WTC11 (cell line): Measurements from ENCODE around the gene GPR37L1.

Experiments used
- IRF2 ChIP-seq: sonication (generic); formaldehyde crosslinking; IDR thresholded peaks from 2 replicates; pipeline ENCODE4 v1.8.0; 2022; ENCODE audit warnings: low read depth, missing genetic modification reagents, borderline replicate concordance
- JUN ChIP-seq: sonication (generic); formaldehyde crosslinking; IDR thresholded peaks from 2 replicates; pipeline ENCODE4 v1.8.0; 2023; ENCODE audit warnings: mild to moderate bottlenecking, missing genetic modification reagents
- KAT7 ChIP-seq: sonication (generic); formaldehyde crosslinking; IDR thresholded peaks from 2 replicates; pipeline ENCODE4 v1.8.1; 2023; ENCODE audit warnings: missing genetic modification reagents, mild to moderate bottlenecking, borderline replicate concordance
- NFYB ChIP-seq: sonication (generic); formaldehyde crosslinking; conservative IDR thresholded peaks from 2 replicates; pipeline ENCODE4 v1.8.0; 2022; ENCODE audit warnings: low read depth, missing genetic modification reagents
- OVOL2 ChIP-seq: fragments of 250-450 bp; sonication (Bioruptor Pico); IDR thresholded peaks from 2 replicates; pipeline ENCODE4 v1.9.0; 2021; ENCODE audit warnings: mild to moderate bottlenecking, borderline replicate concordance
- ZNF263 ChIP-seq: sonication (generic); formaldehyde crosslinking; IDR thresholded peaks from 2 replicates; pipeline ENCODE4 v1.8.1; 2022; ENCODE audit warnings: low read depth, mild to moderate bottlenecking, moderate library complexity, missing genetic modification reagents
- ZNF416 ChIP-seq: fragments of 250-450 bp; sonication (Bioruptor Pico); IDR thresholded peaks from 2 replicates; pipeline ENCODE4 v1.9.0; 2021; ENCODE audit warnings: mild to moderate bottlenecking, inconsistent platforms
- TF ChIP-seq, protein P1 (sequence below): fragments of 250-450 bp; sonication (Bioruptor Pico); IDR thresholded peaks from 2 replicates; pipeline ENCODE4 v1.8.0; 2021; ENCODE audit warnings: mild to moderate bottlenecking
- TF ChIP-seq, protein P2 (sequence below): sonication (generic); formaldehyde crosslinking; IDR thresholded peaks from 2 replicates; pipeline ENCODE4 v1.8.1; 2022; ENCODE audit warnings: low read depth, mild to moderate bottlenecking, moderate library complexity, missing genetic modification reagents, borderline replicate concordance
- TF ChIP-seq, protein P3 (sequence below): fragments of 200-600 bp; IDR thresholded peaks from 2 replicates; pipeline ENCODE4 v1.8.0; 2022; ENCODE audit warnings: antibody characterized with exemption
- TF ChIP-seq, protein P4 (sequence below): sonication (generic); formaldehyde crosslinking; IDR thresholded peaks from 2 replicates; pipeline ENCODE4 v1.8.1; 2023; ENCODE audit warnings: mild to moderate bottlenecking, missing genetic modification reagents, moderate library complexity
- TF ChIP-seq, protein P5 (sequence below): sonication (generic); formaldehyde crosslinking; IDR thresholded peaks from 2 replicates; pipeline ENCODE4 v1.8.0; 2022; ENCODE audit warnings: mild to moderate bottlenecking, missing genetic modification reagents
- TF ChIP-seq, protein P6 (sequence below): sonication (generic); formaldehyde crosslinking; IDR thresholded peaks from 2 replicates; pipeline ENCODE4 v1.8.0; 2022; ENCODE audit warnings: mild to moderate bottlenecking, missing genetic modification reagents

DNA sequence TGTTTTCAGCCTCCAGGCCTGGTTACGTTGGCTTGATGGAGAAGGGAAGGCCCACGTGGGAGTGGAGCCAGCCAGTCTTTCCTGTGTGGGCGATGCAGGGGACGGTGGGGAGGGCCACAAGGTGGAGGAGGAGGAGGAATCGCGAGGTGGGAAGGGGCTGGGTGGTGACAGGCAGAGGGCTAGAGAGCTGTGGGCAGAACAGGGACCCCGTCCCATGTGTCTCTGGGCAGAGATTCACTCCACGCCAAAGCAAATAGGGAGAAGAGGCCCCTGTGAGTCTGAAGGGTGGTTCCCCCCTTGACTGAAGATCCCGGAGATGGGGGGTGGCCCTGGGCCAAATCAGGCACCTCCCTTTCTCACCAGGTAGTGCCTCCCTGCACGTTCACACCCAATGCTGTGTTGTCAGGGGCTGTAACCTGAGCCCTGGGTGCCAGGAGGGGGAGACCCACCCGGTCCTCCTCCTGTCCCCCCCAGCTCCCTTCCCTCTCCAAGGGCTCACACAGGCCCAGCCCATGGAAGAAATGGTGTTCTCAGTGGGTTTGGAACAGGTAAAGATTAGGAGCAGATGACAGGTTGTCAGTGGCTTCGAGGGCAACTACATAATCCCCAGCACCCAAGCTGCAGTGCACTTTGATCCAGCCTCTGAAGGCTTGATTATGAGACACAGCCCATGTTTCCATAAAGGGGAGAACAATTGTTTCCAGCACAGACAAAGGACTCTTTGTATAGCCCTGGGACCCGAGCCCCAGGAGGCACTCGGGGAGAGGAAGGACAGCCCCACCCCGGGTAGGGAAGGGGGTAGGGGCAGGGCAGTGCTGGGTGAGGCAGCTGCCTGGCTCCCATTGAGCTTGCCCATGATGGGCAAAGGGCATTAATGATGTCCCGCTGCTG is 37.7 kb upstream of the GPR37L1 start:
- TF ChIP-seq OVOL2 (no peak), JUN (no peak), ZNF416 (CRISPR knock-in tag) (no peak), IRF2 (CRISPR knock-in tag) (no peak), KAT7 (CRISPR knock-in tag) (no peak), NFYB (CRISPR knock-in tag) (no peak), ZNF263 (no peak)
- TF ChIP-seq, protein P1, sequence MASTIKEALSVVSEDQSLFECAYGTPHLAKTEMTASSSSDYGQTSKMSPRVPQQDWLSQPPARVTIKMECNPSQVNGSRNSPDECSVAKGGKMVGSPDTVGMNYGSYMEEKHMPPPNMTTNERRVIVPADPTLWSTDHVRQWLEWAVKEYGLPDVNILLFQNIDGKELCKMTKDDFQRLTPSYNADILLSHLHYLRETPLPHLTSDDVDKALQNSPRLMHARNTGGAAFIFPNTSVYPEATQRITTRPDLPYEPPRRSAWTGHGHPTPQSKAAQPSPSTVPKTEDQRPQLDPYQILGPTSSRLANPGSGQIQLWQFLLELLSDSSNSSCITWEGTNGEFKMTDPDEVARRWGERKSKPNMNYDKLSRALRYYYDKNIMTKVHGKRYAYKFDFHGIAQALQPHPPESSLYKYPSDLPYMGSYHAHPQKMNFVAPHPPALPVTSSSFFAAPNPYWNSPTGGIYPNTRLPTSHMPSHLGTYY (CRISPR knock-in tag), result no peak
- TF ChIP-seq, protein P2, sequence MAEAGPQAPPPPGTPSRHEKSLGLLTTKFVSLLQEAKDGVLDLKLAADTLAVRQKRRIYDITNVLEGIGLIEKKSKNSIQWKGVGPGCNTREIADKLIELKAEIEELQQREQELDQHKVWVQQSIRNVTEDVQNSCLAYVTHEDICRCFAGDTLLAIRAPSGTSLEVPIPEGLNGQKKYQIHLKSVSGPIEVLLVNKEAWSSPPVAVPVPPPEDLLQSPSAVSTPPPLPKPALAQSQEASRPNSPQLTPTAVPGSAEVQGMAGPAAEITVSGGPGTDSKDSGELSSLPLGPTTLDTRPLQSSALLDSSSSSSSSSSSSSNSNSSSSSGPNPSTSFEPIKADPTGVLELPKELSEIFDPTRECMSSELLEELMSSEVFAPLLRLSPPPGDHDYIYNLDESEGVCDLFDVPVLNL (CRISPR knock-in tag), result no peak
- TF ChIP-seq, protein P3, sequence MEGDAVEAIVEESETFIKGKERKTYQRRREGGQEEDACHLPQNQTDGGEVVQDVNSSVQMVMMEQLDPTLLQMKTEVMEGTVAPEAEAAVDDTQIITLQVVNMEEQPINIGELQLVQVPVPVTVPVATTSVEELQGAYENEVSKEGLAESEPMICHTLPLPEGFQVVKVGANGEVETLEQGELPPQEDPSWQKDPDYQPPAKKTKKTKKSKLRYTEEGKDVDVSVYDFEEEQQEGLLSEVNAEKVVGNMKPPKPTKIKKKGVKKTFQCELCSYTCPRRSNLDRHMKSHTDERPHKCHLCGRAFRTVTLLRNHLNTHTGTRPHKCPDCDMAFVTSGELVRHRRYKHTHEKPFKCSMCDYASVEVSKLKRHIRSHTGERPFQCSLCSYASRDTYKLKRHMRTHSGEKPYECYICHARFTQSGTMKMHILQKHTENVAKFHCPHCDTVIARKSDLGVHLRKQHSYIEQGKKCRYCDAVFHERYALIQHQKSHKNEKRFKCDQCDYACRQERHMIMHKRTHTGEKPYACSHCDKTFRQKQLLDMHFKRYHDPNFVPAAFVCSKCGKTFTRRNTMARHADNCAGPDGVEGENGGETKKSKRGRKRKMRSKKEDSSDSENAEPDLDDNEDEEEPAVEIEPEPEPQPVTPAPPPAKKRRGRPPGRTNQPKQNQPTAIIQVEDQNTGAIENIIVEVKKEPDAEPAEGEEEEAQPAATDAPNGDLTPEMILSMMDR, result no peak
- TF ChIP-seq, protein P4, sequence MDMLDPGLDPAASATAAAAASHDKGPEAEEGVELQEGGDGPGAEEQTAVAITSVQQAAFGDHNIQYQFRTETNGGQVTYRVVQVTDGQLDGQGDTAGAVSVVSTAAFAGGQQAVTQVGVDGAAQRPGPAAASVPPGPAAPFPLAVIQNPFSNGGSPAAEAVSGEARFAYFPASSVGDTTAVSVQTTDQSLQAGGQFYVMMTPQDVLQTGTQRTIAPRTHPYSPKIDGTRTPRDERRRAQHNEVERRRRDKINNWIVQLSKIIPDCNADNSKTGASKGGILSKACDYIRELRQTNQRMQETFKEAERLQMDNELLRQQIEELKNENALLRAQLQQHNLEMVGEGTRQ, result no peak
- TF ChIP-seq, protein P5, sequence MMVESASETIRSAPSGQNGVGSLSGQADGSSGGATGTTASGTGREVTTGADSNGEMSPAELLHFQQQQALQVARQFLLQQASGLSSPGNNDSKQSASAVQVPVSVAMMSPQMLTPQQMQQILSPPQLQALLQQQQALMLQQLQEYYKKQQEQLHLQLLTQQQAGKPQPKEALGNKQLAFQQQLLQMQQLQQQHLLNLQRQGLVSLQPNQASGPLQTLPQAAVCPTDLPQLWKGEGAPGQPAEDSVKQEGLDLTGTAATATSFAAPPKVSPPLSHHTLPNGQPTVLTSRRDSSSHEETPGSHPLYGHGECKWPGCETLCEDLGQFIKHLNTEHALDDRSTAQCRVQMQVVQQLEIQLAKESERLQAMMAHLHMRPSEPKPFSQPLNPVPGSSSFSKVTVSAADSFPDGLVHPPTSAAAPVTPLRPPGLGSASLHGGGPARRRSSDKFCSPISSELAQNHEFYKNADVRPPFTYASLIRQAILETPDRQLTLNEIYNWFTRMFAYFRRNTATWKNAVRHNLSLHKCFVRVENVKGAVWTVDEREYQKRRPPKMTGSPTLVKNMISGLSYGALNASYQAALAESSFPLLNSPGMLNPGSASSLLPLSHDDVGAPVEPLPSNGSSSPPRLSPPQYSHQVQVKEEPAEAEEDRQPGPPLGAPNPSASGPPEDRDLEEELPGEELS, result no peak
- TF ChIP-seq, protein P6, sequence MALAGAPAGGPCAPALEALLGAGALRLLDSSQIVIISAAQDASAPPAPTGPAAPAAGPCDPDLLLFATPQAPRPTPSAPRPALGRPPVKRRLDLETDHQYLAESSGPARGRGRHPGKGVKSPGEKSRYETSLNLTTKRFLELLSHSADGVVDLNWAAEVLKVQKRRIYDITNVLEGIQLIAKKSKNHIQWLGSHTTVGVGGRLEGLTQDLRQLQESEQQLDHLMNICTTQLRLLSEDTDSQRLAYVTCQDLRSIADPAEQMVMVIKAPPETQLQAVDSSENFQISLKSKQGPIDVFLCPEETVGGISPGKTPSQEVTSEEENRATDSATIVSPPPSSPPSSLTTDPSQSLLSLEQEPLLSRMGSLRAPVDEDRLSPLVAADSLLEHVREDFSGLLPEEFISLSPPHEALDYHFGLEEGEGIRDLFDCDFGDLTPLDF (CRISPR knock-in tag), result no peak
